GM08714 (cell line): ENCODE results near the gene TUNAR.

Experiments used
- H3K4me3 ChIP-seq: fragments of 200-500 bp; sonication (Bioruptor generic); 2 replicates; pipeline ENCODE4 v1.5.1; 2014; ENCODE audit warnings: mild to moderate bottlenecking, low read length, inconsistent platforms
- ZNF274 ChIP-seq: IDR thresholded peaks from 2 replicates; pipeline ENCODE4 v1.6.1; 2012; ENCODE audit warnings: mild to moderate bottlenecking, low read depth, low read length

TUNAR gene

GRCh38 chr14:95857275-95857674 is 19.4 kb upstream of the TUNAR start:
- no peak overlapping the region for H3K4me3 ChIP-seq
- TF ChIP-seq ZNF274, result no peak

GRCh38 chr14:95858893-95859292 is 17.7 kb upstream of the TUNAR start:
- no peak overlapping the region for H3K4me3 ChIP-seq
- no peak for TF ChIP-seq ZNF274

DNA sequence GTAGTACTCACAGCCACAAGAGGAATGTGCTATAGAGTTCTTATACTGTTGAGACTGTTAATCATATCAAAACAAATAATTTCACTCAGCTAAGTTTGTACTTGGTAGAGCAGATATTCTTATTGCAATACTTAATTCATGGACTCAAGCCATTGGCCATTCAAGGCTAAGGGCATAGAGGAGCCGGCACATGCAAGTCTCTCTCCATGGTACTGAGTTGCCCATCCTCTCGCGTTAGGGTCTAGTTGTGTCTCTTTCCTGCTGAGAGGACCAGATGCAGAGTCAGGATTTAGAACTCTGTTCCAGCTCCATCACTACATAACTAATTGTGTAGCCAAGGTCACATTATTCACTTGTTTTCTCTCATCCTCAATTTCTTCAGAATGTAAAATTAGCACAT is 14.4 kb upstream of the TUNAR start:
- no peak overlapping the region for H3K4me3 ChIP-seq
- no peak for TF ChIP-seq ZNF274

- no peak overlapping the region for H3K4me3 ChIP-seq
- no peak for TF ChIP-seq ZNF274
These were observed 13.3 kb upstream of the TUNAR start for GRCh38 chr14:95863295-95863694.

DNA sequence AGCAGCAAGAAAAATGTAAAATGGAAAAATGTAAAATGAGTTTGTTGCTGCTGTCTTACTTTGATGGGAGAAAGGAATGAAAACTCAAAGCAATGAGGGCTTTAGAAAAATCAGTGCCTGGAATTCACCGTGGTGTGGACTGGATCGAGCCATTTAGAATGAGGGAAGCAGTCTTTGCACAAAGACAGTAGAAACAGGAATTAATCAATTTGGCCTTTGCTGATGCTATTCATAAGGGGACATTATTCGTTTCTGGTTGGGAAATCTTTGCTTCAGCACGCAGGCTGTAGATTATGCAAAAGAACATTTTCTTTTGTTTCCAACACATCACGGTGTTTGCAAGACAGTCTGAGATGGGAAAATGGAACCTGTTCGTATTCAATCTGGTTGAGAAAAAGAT is 6.9 kb upstream of the TUNAR start:
- TF ChIP-seq ZNF274, result no peak
- H3K4me3 ChIP-seq, result no peak overlapping the region

DNA sequence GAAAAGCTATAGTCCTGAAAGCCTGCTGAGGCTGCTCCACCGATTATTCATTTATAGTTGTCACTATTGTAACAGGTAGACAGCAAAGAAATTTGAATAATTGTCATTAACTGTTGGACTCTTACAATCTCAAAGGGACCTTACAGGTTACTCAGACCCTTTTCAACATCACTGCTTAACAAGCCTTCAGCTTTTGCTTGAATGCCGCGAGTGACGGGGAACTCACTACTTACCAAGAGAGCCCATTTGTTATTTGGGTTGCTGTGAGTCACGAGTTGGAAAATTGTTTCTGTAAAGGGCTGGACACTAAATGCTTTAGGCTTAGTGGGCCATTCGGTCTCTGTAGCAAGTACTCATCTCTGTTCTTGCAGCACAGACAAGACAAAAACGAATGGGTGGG is 5.9 kb upstream of the TUNAR start:
- no peak for TF ChIP-seq ZNF274
- H3K4me3 ChIP-seq, result no peak overlapping the region

GRCh38 chr14:95871531-95871930 is 5.1 kb upstream of the TUNAR start:
- no peak for TF ChIP-seq ZNF274
- H3K4me3 ChIP-seq, result no peak overlapping the region

DNA sequence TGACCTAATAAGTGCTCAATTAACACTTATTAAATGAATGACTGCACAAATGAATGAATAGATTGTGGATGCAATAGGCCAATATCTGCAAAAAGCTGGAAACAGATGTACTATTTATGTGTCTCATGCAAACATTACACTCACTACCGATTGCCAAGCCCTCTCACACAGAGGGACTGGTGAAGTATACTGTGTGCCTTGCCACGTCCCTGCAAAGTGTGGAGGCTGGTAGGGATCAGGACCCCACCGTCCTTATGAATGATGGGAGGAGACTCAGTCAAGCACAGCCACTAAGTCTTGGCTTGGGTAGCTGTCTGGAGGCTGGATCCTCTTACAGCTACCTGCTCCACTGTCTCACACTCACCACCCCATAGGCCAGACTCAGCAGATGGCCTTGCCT is 3.9 kb upstream of the TUNAR start:
- H3K4me3 ChIP-seq, result no peak overlapping the region

DNA sequence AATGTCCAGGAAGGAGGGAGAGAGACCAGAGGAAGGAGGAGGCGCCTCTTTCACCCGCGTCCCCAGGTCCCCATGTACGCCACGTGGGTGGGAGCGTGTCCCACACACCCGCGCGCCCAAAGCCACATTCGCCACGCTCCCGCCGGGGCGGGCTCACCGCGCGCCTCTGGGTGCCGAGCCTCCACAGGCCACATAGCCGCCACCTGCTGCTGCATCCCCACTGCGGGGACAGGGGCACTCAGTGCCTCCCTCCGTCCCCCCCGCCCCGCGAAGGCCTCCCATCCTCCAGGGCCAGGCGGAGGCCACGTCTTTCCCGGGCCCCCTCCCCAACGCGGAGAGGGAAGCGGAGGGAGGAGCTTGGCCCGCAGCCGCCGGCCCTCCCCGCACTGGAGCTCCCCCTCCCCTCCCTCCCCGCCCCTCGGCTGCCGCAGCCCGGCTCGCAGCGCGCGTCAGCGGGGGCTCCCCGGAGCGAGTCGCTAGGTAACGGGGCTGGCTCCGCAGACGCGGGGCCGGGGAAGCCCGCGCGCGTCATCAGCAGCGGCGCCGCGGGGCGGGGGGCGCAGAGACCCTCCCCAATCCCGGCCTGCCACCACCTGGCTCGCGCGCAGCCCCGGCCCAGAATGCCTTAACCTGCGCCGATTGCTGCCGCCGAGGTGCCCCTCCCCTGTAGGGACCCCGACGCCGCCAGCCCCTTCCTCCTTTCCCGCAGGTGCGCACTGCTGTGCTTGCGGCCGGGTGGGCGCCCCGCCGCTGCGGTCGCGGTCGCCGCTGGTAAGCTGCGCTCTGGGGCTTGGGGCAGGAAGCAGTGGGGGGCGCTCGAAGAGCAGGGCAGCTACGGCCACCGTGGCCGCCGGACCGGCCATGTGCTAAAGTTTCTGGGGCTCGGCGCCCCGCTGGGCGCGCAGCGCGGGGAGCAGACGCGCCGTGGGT is 536 bp upstream of the TUNAR start:
- TF ChIP-seq ZNF274, result no peak
- H3K4me3 ChIP-seq, result peak overlapping the region; percentile 11; the same call in 1 of the 2 replicates

More for the DNA sequence above, 3.9 kb upstream of the TUNAR start:
- TF ChIP-seq ZNF274, result no peak

- no peak overlapping the region for H3K4me3 ChIP-seq
- no peak for TF ChIP-seq ZNF274
These were observed 1.0 kb downstream of the TUNAR start for GRCh38 chr14:95877633-95878032.

GRCh38 chr14:95884377-95884776 is 7.7 kb downstream of the TUNAR start:
- H3K4me3 ChIP-seq, result no peak overlapping the region
- no peak for TF ChIP-seq ZNF274

GRCh38 chr14:95885278-95885677 is 8.6 kb downstream of the TUNAR start:
- no peak overlapping the region for H3K4me3 ChIP-seq
- no peak for TF ChIP-seq ZNF274

- no peak for TF ChIP-seq ZNF274
- no peak overlapping the region for H3K4me3 ChIP-seq
These were observed 9.2 kb downstream of the TUNAR start for GRCh38 chr14:95885866-95886265.

DNA sequence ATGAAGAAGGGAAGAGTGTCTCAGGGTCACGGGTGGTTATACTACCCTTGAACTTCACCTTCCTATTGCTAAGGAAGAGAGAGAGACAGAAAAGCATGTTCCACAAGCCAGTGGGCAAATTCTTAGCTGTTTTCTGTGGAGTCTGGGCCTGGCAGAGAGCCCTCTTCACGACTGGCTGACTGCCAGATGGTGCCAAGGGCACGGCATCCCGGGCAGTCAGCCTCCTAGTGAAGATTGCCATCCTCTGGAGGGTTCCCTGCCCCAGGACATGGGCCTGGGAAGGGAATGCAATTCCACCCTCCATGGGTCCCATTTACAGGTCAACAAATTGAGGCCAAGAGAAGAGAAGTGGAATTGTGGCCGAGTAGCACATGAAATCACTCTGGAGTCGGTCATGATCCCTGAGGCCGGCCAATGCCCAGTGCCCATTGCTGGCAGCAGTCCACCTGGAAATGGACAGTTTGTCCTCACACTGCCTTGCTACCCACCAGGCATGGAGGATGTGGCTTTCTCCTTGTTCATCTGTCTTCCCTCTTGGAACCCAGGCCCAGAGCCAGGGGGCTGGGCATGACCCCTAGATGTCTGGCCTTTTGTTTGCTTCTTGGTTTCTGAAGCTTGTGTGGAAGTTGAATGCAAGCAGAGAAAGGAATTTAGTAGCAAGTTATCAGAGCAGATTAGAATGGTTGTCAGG is 9.9 kb downstream of the TUNAR start:
- no peak overlapping the region for H3K4me3 ChIP-seq

DNA sequence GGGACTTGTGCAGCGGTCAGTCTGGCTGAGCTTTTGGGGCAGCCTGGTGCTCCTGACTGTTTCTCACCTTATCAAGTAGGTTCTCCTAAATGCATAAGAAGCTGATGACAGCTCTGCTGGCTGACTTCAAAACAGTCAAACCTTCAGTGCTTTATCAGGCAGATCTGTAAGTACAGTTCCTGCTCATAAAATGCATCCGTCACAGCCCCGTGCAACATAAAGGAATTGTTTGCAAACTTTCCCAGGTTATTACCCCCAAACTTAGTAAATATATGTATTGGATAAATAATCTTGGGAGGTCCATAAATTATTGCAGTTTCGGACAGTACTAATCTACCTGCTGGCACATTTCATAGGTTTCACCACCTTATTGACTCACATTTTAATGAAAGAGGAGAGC is 10.7 kb downstream of the TUNAR start:
- no peak overlapping the region for H3K4me3 ChIP-seq
- no peak for TF ChIP-seq ZNF274

More for the DNA sequence above, 9.9 kb downstream of the TUNAR start:
- no peak for TF ChIP-seq ZNF274
